Measurements from ENCODE around the gene SH2D4B. TPM values are rescaled to one million over a fixed set of nuclear protein-coding genes. Genes with fewer than 3 reads are reported as not detected.

SH2D4B gene
- total RNA-seq, 1 experiment from 2014 or later, result 0.07 TPM

- no CpG with 5 or more reads among the region's 6 CpGs for WGBS (ENCODE audit: extremely low coverage, insufficient read length, low lambda C conversion rate)
- no peak overlapping the region for H3K27ac ChIP-seq (ENCODE audit: insufficient read length, low read depth, low read length)
These were observed 8.8 kb upstream of the SH2D4B start for GRCh38 chr10:80528901-80529300.

More at GRCh38 chr10:80528901-80529300, 8.8 kb upstream of the SH2D4B start:
- no peak overlapping the region for H3K23ac ChIP-seq (ENCODE audit: insufficient read length, low read depth, low read length)
- no peaks in the 10 kb centered on the region for H3K23me2 ChIP-seq (ENCODE audit: insufficient read length, low read depth, low read length, poor library complexity, severe bottlenecking)
- no peaks in the 10 kb centered on the region for H3K79me1 ChIP-seq (ENCODE audit: insufficient read depth, low read depth, low read length, poor library complexity, severe bottlenecking)
- H3K36me3 Mint-ChIP-seq (ENCODE audit: insufficient read depth in 1 of 3, low read depth in 3 of 3), result peaks cover 0 to 9% (median 0%) of the 10 kb centered on the region in 3 experiments; a peak in 2 of 7 replicates
- no peaks in the 10 kb centered on the region for H3K27me3 ChIP-seq (ENCODE audit: insufficient read depth, low read length)
- H3K9ac ChIP-seq (ENCODE audit: extremely low read depth, insufficient read length, low read length), result no peak overlapping the region
- H2BK5ac ChIP-seq (ENCODE audit: insufficient read length, low read length), result no peak overlapping the region
- no peak overlapping the region for H2BK15ac ChIP-seq (ENCODE audit: low read depth, low read length)
- peaks cover 18% of the 10 kb centered on the region in 2 experiments for H3K4me1 Mint-ChIP-seq
- no peaks in the 10 kb centered on the region for H4K20me1 ChIP-seq (ENCODE audit: control insufficient read depth, insufficient read depth, insufficient read length)
- H3K79me2 ChIP-seq (ENCODE audit: insufficient read depth, low read length), result no peaks in the 10 kb centered on the region
- DNase-seq, result no peak
- peak overlapping the region in 1 of 3 experiments; percentile 61; a peak in 2 of 7 replicates for H3K27ac Mint-ChIP-seq
- H3K14ac ChIP-seq (ENCODE audit: insufficient read depth, low read length), result no peak overlapping the region; the same call in 1 of the 2 replicates
- no peak overlapping the region for H3K4me2 ChIP-seq (ENCODE audit: insufficient read depth, insufficient read length, low read length)
- H2AFZ ChIP-seq (ENCODE audit: low read length), result no peak overlapping the region
- peaks cover 1% of the 10 kb centered on the region; the same call in 1 of the 2 replicates for H3K27me3 Mint-ChIP-seq (ENCODE audit: low read depth)
- peaks cover 0 to 11% of the 10 kb centered on the region in 2 experiments; a peak in 2 of 5 replicates for H3K9me3 Mint-ChIP-seq
- peaks cover 5% of the 10 kb centered on the region; the same call in 1 of the 2 replicates for H3K4me1 ChIP-seq (ENCODE audit: insufficient read depth, low read length)
- H4K91ac ChIP-seq (ENCODE audit: insufficient read length, low read depth, low read length), result no peak overlapping the region
- no peak overlapping the region for H3K4ac ChIP-seq (ENCODE audit: low read depth, low read length)
- H3T11ph ChIP-seq (ENCODE audit: low read length), result no peak overlapping the region
- H2BK20ac ChIP-seq (ENCODE audit: low read depth, low read length, poor library complexity, severe bottlenecking), result no peak overlapping the region
- no peak overlapping the region for H2BK12ac ChIP-seq (ENCODE audit: insufficient read length, low read depth, low read length)
- no peak overlapping the region for H4K5ac ChIP-seq (ENCODE audit: insufficient read length, low read depth, low read length)
- H3K9me3 ChIP-seq (ENCODE audit: control insufficient read depth, low read depth, low read length), result no peaks in the 10 kb centered on the region
- no peak overlapping the region for H3K56ac ChIP-seq (ENCODE audit: insufficient read length, low read depth, low read length)
- no peak overlapping the region for H4K8ac ChIP-seq (replicated peaks; ENCODE audit: insufficient read length, low read depth, low read length)
- no peak overlapping the region for H3K4me3 Mint-ChIP-seq
- no peak overlapping the region for H3K18ac ChIP-seq (ENCODE audit: insufficient read length, low read depth, low read length)
- no peak overlapping the region for H2AK5ac ChIP-seq (ENCODE audit: insufficient read length, low read length)
- TF ChIP-seq CTCF (conservative IDR thresholded peaks at IDR 0.05), result no peak
- no peak overlapping the region for H2BK120ac ChIP-seq (ENCODE audit: low read depth, low read length, poor library complexity, severe bottlenecking)
